ENCODE results near the gene CSNK1G2.
A peak's percentile ranks its signal among the peaks of the same experiment; 100 is the strongest.

The CSNK1G2 gene

GRCh38 chr19:1936916-1937610 lies 3.9 kb upstream of the CSNK1G2 start:
- Histone ChIP-seq H3K4me1 (ENCODE audit: insufficient read depth, insufficient read length) (peaks cover 9% of the 10 kb centered on the region), H3K9me3 (ENCODE audit: insufficient read depth, low read length) (peaks cover 6% of the 10 kb centered on the region; the same call in 1 of the 2 replicates), H3K27me3 (ENCODE audit: insufficient read depth, insufficient read length) (peaks cover 2% of the 10 kb centered on the region), H3K4me3 (ENCODE audit: insufficient read length, low read depth) (no peak overlapping the region), H3K9ac (ENCODE audit: insufficient read length, low read depth) (no peak overlapping the region), H3K36me3 (ENCODE audit: insufficient read depth, insufficient read length, low read length) (no peaks in the 10 kb centered on the region)
- no peak for DNase-seq (ENCODE audit: low read depth, low spot score)
- no peak for TF ChIP-seq ZNF274 (IDR thresholded peaks at IDR 0.05; ENCODE audit: low read depth, low read length)
- no peak for TF ChIP-seq SUZ12 (IDR thresholded peaks at IDR 0.05; ENCODE audit: extremely low read depth, insufficient read depth, insufficient read length)
- no peak for TF ChIP-seq YY1 (IDR thresholded peaks at IDR 0.05; ENCODE audit: insufficient read depth, insufficient read length)

GRCh38 chr19:1938071-1938470 lies 2.9 kb upstream of the CSNK1G2 start:
- Histone ChIP-seq H3K9ac (ENCODE audit: insufficient read length, low read depth) (no peak overlapping the region), H3K27me3 (ENCODE audit: insufficient read depth, insufficient read length) (no peaks in the 10 kb centered on the region), H3K9me3 (ENCODE audit: insufficient read depth, low read length) (no peaks in the 10 kb centered on the region), H3K4me3 (ENCODE audit: insufficient read length, low read depth) (no peak overlapping the region), H3K4me1 (ENCODE audit: insufficient read depth, insufficient read length) (peaks cover 12% of the 10 kb centered on the region), H3K36me3 (ENCODE audit: insufficient read depth, insufficient read length, low read length) (no peaks in the 10 kb centered on the region)
- no peak for DNase-seq (ENCODE audit: low read depth, low spot score)
- TF ChIP-seq YY1 (IDR thresholded peaks at IDR 0.05; ENCODE audit: insufficient read depth, insufficient read length) (no peak), SUZ12 (IDR thresholded peaks at IDR 0.05; ENCODE audit: extremely low read depth, insufficient read depth, insufficient read length) (no peak), ZNF274 (IDR thresholded peaks at IDR 0.05; ENCODE audit: low read depth, low read length) (no peak)

GRCh38 chr19:1942078-1942933 lies 1.3 kb downstream of the CSNK1G2 start:
- DNase-seq (ENCODE audit: low read depth, low spot score), result peak; percentile 72
- Histone ChIP-seq H3K9me3 (ENCODE audit: insufficient read depth, low read length) (no peaks in the 10 kb centered on the region), H3K27me3 (ENCODE audit: insufficient read depth, insufficient read length) (no peaks in the 10 kb centered on the region), H3K36me3 (ENCODE audit: insufficient read depth, insufficient read length, low read length) (peaks cover 14% of the 10 kb centered on the region), H3K9ac (ENCODE audit: insufficient read length, low read depth) (peak overlapping the region; percentile 96), H3K4me3 (ENCODE audit: insufficient read length, low read depth) (peak overlapping the region; percentile 88), H3K4me1 (ENCODE audit: insufficient read depth, insufficient read length) (peaks cover 33% of the 10 kb centered on the region)
- TF ChIP-seq ZNF274 (IDR thresholded peaks at IDR 0.05; ENCODE audit: low read depth, low read length) (no peak), SUZ12 (IDR thresholded peaks at IDR 0.05; ENCODE audit: extremely low read depth, insufficient read depth, insufficient read length) (no peak), YY1 (IDR thresholded peaks at IDR 0.05; ENCODE audit: insufficient read depth, insufficient read length) (no peak)

- Histone ChIP-seq H3K27me3 (ENCODE audit: insufficient read depth, insufficient read length) (no peaks in the 10 kb centered on the region), H3K9me3 (ENCODE audit: insufficient read depth, low read length) (no peaks in the 10 kb centered on the region), H3K36me3 (ENCODE audit: insufficient read depth, insufficient read length, low read length) (peaks cover 18% of the 10 kb centered on the region), H3K4me3 (ENCODE audit: insufficient read length, low read depth) (peak overlapping the region; percentile 88), H3K4me1 (ENCODE audit: insufficient read depth, insufficient read length) (peaks cover 37% of the 10 kb centered on the region), H3K9ac (ENCODE audit: insufficient read length, low read depth) (peak overlapping the region; percentile 96)
- no peak for TF ChIP-seq YY1 (IDR thresholded peaks at IDR 0.05; ENCODE audit: insufficient read depth, insufficient read length)
- no peak for TF ChIP-seq ZNF274 (IDR thresholded peaks at IDR 0.05; ENCODE audit: low read depth, low read length)
- no peak for TF ChIP-seq SUZ12 (IDR thresholded peaks at IDR 0.05; ENCODE audit: extremely low read depth, insufficient read depth, insufficient read length)
- DNase-seq (ENCODE audit: low read depth, low spot score), result no peak
Observed at GRCh38 chr19:1942934-1943555, 2.1 kb downstream of the CSNK1G2 start.

- DNase-seq (ENCODE audit: low read depth, low spot score), result no peak
- no peak for TF ChIP-seq ZNF274 (IDR thresholded peaks at IDR 0.05; ENCODE audit: low read depth, low read length)
- TF ChIP-seq SUZ12 (IDR thresholded peaks at IDR 0.05; ENCODE audit: extremely low read depth, insufficient read depth, insufficient read length), result no peak
- TF ChIP-seq YY1 (IDR thresholded peaks at IDR 0.05; ENCODE audit: insufficient read depth, insufficient read length), result no peak
- Histone ChIP-seq H3K36me3 (ENCODE audit: insufficient read depth, insufficient read length, low read length) (peaks cover 20% of the 10 kb centered on the region), H3K4me3 (ENCODE audit: insufficient read length, low read depth) (no peak overlapping the region), H3K9me3 (ENCODE audit: insufficient read depth, low read length) (no peaks in the 10 kb centered on the region), H3K4me1 (ENCODE audit: insufficient read depth, insufficient read length) (peaks cover 40% of the 10 kb centered on the region), H3K27me3 (ENCODE audit: insufficient read depth, insufficient read length) (no peaks in the 10 kb centered on the region), H3K9ac (ENCODE audit: insufficient read length, low read depth) (peak overlapping the region; percentile 96)
Observed at GRCh38 chr19:1943661-1944087, 2.7 kb downstream of the CSNK1G2 start.

- no peak for DNase-seq (ENCODE audit: low read depth, low spot score)
- TF ChIP-seq YY1 (IDR thresholded peaks at IDR 0.05; ENCODE audit: insufficient read depth, insufficient read length) (no peak), ZNF274 (IDR thresholded peaks at IDR 0.05; ENCODE audit: low read depth, low read length) (no peak), SUZ12 (IDR thresholded peaks at IDR 0.05; ENCODE audit: extremely low read depth, insufficient read depth, insufficient read length) (no peak)
- H3K4me3 ChIP-seq (ENCODE audit: insufficient read length, low read depth), result no peak overlapping the region
Observed at GRCh38 chr19:1944088-1944915, 3.3 kb downstream of the CSNK1G2 start.

More at GRCh38 chr19:1944088-1944915, 3.3 kb downstream of the CSNK1G2 start:
- Histone ChIP-seq H3K36me3 (ENCODE audit: insufficient read depth, insufficient read length, low read length) (peaks cover 26% of the 10 kb centered on the region), H3K4me1 (ENCODE audit: insufficient read depth, insufficient read length) (peaks cover 43% of the 10 kb centered on the region), H3K27me3 (ENCODE audit: insufficient read depth, insufficient read length) (no peaks in the 10 kb centered on the region), H3K9me3 (ENCODE audit: insufficient read depth, low read length) (no peaks in the 10 kb centered on the region), H3K9ac (ENCODE audit: insufficient read length, low read depth) (peak overlapping the region; percentile 96)
